ENCODE results near the gene SPATA45.

DNA sequence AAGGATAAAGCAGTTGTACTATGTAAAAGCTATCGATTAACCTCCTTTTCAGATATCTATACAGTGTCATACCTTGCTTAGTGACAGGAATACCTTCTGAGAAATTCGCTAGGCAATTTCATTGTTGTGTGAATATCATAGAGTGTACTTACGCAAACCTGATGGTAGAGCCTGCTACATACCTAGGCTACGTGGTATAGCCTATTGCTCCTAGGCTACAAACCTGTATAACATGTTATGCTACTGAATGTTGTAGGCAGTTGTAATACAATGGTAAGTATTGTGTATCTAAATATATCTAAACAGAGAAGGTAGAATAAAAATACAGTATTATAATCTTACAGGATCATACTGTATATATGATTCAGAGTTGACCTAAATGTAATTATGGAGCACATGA is 37.1 kb upstream of the SPATA45 start:
- TF ChIP-seq EZH2 (IDR thresholded peaks at IDR 0.05; ENCODE audit: insufficient read depth, poor library complexity, severe bottlenecking) (no peak), EZH2phosphoT487 (IDR thresholded peaks at IDR 0.05; ENCODE audit: insufficient read depth, low read depth) (no peak)

All from GM23248 (cell line).